GM15510 (cell line): ENCODE results near the gene GAA.

ENCODE experiments used
- POLR2A ChIP-seq: IDR thresholded peaks from 3 replicates; pipeline ENCODE4 v1.6.1; 2011; ENCODE audit warnings: borderline replicate concordance; ENCODE audit not compliant: insufficient read length; ENCODE audit errors: extremely low read depth

Gene GAA

GRCh38 chr17:80164185-80164584 is 62.8 kb downstream of the GAA start:
- TF ChIP-seq POLR2A, result no peak

- no peak for TF ChIP-seq POLR2A
Observed at GRCh38 chr17:80166446-80166845, 65.1 kb downstream of the GAA start.

GRCh38 chr17:80168371-80168770 is 67.0 kb downstream of the GAA start:
- TF ChIP-seq POLR2A, result no peak

- no peak for TF ChIP-seq POLR2A
Observed at GRCh38 chr17:80169107-80169506, 67.7 kb downstream of the GAA start.
